Panc1 (cell line): Measurements from ENCODE around the gene NUBP1. TPM values are rescaled to one million over a fixed set of nuclear protein-coding genes. Genes with fewer than 3 reads are reported as not detected.

Source experiments
- ATAC-seq: fragments of 200-7000 bp; cut with Tn5 transposase; 2 replicates; pipeline ENCODE4 v1.9.1; 2020; ENCODE audit warnings: mild to moderate bottlenecking, moderate library complexity
- BruUV-seq: library from RNA; stranded (reverse); fragments of 400-500 nt; replicated peaks from 2 replicates; lab custom pipeline; 2021; lab: Mats Ljungman, UMichigan
- CTCF ChIA-PET: fragments of 300-600 bp; sonication (Branson Sonifier 250); formaldehyde crosslinking; loops from one replicate; lab custom pipeline; 2022; ENCODE audit warnings: antibody characterized with exemption; lab: Charles Lee
- POLR2A ChIA-PET: fragments of 300-600 bp; sonication (Branson Sonifier 250); formaldehyde crosslinking; loops from one replicate; lab custom pipeline; 2022; ENCODE audit warnings: antibody characterized with exemption; lab: Charles Lee
- DNase-seq: peaks from one replicate; pipeline ENCODE4 v3.0.0-alpha.2; 2010; ENCODE audit warnings: low read depth, low spot score
- H3K27ac ChIP-seq: 2 replicates; pipeline ENCODE4 v1.5.1; 2011; ENCODE audit warnings: mild to moderate bottlenecking, low read length, inconsistent platforms
- H3K27me3 ChIP-seq: fragments of 200-500 bp; sonication (Bioruptor generic); 2 replicates; pipeline ENCODE4 v1.6.0; 2014; ENCODE audit warnings: low read length, inconsistent platforms; ENCODE audit not compliant: control insufficient read depth, insufficient read depth
- H3K36me3 ChIP-seq: fragments of 200-500 bp; sonication (Bioruptor generic); 2 replicates; pipeline ENCODE4 v1.5.1; 2014; ENCODE audit warnings: inconsistent platforms, mild to moderate bottlenecking, low read length, moderate library complexity; ENCODE audit not compliant: control insufficient read depth, insufficient read depth
- H3K4me1 ChIP-seq: 2 replicates; pipeline ENCODE4 v1.5.1; 2011; ENCODE audit warnings: inconsistent platforms, mild to moderate bottlenecking, low read length, moderate library complexity; ENCODE audit not compliant: control insufficient read depth, insufficient read depth
- H3K4me3 ChIP-seq, 2 experiments: 2 replicates each; pipeline ENCODE4 v1.5.1; 2011 to 2012; ENCODE audit warnings: low read depth in 2 of 2, low read length in 2 of 2, mild to moderate bottlenecking in 2 of 2, inconsistent platforms in 1 of 2, moderate library complexity in 1 of 2
- H3K9me3 ChIP-seq: fragments of 200-500 bp; sonication (Bioruptor generic); 2 replicates; pipeline ENCODE4 v1.5.1; 2014; ENCODE audit warnings: low read depth, mild to moderate bottlenecking, inconsistent platforms, low read length, moderate library complexity; ENCODE audit not compliant: control insufficient read depth, insufficient read depth
- CTCF ChIP-seq: fragments of 450-650 bp; IDR thresholded peaks from 2 replicates; pipeline ENCODE4 v1.5.1; 2017; ENCODE audit warnings: mild to moderate bottlenecking
- POLR2AphosphoS5 ChIP-seq: IDR thresholded peaks from 2 replicates; pipeline ENCODE4 v1.6.1; 2012; ENCODE audit warnings: mild to moderate bottlenecking, low read depth, low read length, moderate library complexity
- REST ChIP-seq, 2 experiments: IDR thresholded peaks; 2 replicates each; pipeline ENCODE4 v1.6.1; 2011 to 2012; ENCODE audit warnings: low read depth in 2 of 2, control low read depth in 1 of 2, low read length in 1 of 2, mild to moderate bottlenecking in 1 of 2, moderate library complexity in 1 of 2; ENCODE audit not compliant: insufficient read depth in 1 of 2
- SIN3A ChIP-seq: IDR thresholded peaks from 2 replicates; pipeline ENCODE4 v1.6.1; 2012; ENCODE audit warnings: low read depth, mild to moderate bottlenecking, low read length, moderate library complexity, borderline replicate concordance; ENCODE audit not compliant: insufficient read depth
- TCF7L2 ChIP-seq: IDR thresholded peaks from 2 replicates; pipeline ENCODE4 v1.6.1; 2011; ENCODE audit warnings: mild to moderate bottlenecking, low read depth, low read length, inconsistent platforms
- in situ Hi-C: cut with HindIII; loops from 2 replicates; pipeline ENCODE4 v1.10.0; 2016; ENCODE audit warnings: low sequenced_read_pairs, low pct_unique_long_range_greater_than_20kb
- intact Hi-C: fragments of 100-400 bp; cut with micrococcal nuclease; formaldehyde crosslinking; loops from one replicate; pipeline ENCODE4 v1.10.0; 2022; ENCODE audit not compliant: unreplicated experiment
- total RNA-seq: library from RNA; stranded (reverse); gene quantifications from one replicate; pipeline ENCODE4 v1.2.1, GENCODE V29; 2021; ENCODE audit not compliant: unreplicated experiment

The NUBP1 gene
- total RNA-seq, 1 experiment from 2014 or later: 27.5 TPM

- in situ Hi-C loops: no loop called here
- CTCF ChIA-PET: no interaction called here
- no peak overlapping the region for H3K4me3 ChIP-seq
- DNase-seq (no peak), ATAC-seq (no peak)
- no peaks in the 10 kb centered on the region for H3K27me3 ChIP-seq
- H3K27ac ChIP-seq: peak overlapping the region; percentile 53
- BruUV-seq: no TSS peak
- intact Hi-C loops: no loop called here
- no peaks in the 10 kb centered on the region for H3K36me3 ChIP-seq
- no peak for TF ChIP-seq CTCF
- no peak for TF ChIP-seq SIN3A
- TF ChIP-seq REST (IDR thresholded peaks at IDR 0.05; ENCODE audit: insufficient read depth in 1 of 2, low read depth in 2 of 2, low read length in 1 of 2): no peak
- TF ChIP-seq TCF7L2: no peak
- no peak for TF ChIP-seq POLR2AphosphoS5
- no peaks in the 10 kb centered on the region for H3K9me3 ChIP-seq
- POLR2A ChIA-PET: no interaction called here
- H3K4me1 ChIP-seq: peaks cover 28% of the 10 kb centered on the region
Measured at GRCh38 chr16:10741844-10742243, 1.8 kb upstream of the NUBP1 start.

GRCh38 chr16:10743227-10743609 is 424 bp upstream of the NUBP1 start:
- ChIA-PET CTCF (no interaction called here), POLR2A (no interaction called here)
- no peak for DNase-seq

More at GRCh38 chr16:10743227-10743609, 424 bp upstream of the NUBP1 start:
- TF ChIP-seq TCF7L2: no peak
- TF ChIP-seq REST (IDR thresholded peaks at IDR 0.05; ENCODE audit: insufficient read depth in 1 of 2, low read depth in 2 of 2, low read length in 1 of 2): no peak
- TF ChIP-seq CTCF: no peak
- no peak for TF ChIP-seq POLR2AphosphoS5
- TF ChIP-seq SIN3A: no peak
- in situ Hi-C loops: no loop called here
- H3K9me3 ChIP-seq: no peaks in the 10 kb centered on the region
- H3K4me1 ChIP-seq: peaks cover 17% of the 10 kb centered on the region
- H3K27ac ChIP-seq: peak overlapping the region; percentile 96
- no peak for ATAC-seq
- H3K27me3 ChIP-seq: no peaks in the 10 kb centered on the region
- intact Hi-C loops: no loop called here
- no peaks in the 10 kb centered on the region for H3K36me3 ChIP-seq
- H3K4me3 ChIP-seq: peak overlapping the region; percentile 60 to 63
- BruUV-seq: no TSS peak
